Kidney capillary endothelial cell (primary cell): ENCODE measurements around the gene COMTD1.
A peak's percentile ranks its signal among the peaks of the same experiment; 100 is the strongest.
"Not testable (repeated sequence)": the region's sequence is repeated elsewhere in the genome, so short reads cannot be mapped to it uniquely, and the experiment has no call there.

Source experiments
- DNase-seq: peaks from one replicate; pipeline ENCODE4 v3.0.0-alpha.2; 2018; ENCODE audit warnings: low spot score

Gene COMTD1

DNA sequence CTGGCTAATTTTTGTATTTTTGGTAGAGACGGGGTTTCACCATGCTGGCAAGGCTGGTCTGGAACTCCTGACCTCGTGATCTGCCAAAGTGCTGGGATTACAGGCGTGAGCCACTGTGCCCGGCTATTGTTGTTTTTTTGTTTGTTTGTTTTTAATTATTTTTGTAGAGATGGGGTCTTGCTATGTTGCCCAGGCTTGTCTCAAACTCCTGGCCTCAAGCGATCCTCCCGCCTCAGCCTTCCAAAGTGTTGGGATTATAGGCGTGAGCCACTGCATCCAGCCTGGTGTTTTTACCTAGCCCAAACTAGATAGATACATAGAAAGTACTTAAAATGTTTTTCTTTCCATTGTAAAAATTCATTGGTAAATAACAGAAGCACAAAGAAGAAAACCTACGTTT is 14.3 kb downstream of the COMTD1 start:
- not testable (repeated sequence) for DNase-seq

DNA sequence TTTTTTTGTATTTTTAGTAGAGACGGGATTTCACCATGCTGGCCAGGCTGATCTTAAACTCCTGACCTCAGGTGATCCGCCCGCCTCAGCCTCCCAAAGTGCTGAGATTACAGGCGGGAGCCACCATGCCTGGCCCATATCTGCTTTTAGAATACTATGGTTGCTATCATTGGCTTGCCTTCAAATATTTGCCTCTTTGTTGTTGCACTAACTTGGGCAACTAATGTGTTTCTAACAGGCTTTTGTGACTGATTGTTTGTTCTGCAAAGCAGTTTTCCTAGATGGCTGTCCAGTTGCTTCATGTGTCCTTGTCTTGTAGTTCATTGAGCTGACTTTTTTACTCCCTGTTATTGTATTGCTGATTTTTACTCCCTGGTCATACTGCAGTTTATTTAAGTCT is 15.5 kb downstream of the COMTD1 start:
- no peak for DNase-seq

DNA sequence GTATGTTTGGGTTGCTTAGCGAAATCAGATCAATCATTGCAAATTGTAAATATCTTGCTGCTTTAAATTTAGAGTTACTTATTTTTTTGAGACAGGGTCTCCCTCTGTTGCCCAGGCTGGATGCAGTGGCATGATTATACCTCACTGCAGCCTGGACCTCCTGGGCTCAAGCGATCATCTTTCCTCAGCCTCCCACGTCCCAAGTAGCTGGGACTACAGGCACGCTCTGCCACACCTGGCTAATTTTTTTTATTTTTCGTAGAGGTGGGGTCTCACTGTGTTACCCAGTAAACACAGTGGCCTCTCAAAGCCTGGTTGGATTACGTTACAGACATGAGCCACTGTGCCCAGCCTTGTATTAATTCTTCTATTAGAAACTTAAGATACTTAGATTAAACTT is 23.4 kb downstream of the COMTD1 start:
- DNase-seq = no peak

DNA sequence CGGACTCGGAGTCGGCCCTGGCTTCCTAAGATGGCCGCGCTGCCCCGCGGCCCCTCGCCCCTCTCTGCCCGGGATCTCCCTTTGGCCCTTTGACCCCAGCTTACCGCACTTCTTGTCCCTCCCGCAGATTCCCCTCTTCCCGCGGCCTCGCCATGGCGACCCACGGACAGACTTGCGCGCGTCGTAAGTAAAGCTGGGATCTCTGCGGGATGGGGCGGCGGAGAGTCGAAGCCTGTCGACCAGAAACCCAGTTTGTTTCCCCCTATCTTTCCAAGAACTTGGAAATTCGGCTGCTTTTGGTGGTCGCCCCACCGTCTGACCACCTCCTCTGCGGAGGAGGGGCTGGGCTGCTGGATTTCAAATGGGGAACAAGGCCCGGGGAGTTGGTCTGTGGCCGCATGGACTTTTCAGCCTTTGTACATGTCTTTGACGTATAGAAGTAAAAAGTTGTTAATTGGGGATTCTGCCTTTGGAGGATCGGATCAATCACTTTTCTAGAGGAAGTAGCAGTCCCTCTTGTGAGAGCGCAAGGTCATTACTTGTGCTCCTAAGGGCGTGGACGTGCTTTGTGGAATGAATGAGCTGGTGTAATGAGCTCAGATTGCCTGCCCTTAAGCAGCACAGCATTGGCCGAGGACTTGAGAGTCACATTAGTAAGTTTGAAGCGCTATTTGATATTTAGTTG is 24.6 kb downstream of the COMTD1 start:
- peak; percentile 52 for DNase-seq

DNA sequence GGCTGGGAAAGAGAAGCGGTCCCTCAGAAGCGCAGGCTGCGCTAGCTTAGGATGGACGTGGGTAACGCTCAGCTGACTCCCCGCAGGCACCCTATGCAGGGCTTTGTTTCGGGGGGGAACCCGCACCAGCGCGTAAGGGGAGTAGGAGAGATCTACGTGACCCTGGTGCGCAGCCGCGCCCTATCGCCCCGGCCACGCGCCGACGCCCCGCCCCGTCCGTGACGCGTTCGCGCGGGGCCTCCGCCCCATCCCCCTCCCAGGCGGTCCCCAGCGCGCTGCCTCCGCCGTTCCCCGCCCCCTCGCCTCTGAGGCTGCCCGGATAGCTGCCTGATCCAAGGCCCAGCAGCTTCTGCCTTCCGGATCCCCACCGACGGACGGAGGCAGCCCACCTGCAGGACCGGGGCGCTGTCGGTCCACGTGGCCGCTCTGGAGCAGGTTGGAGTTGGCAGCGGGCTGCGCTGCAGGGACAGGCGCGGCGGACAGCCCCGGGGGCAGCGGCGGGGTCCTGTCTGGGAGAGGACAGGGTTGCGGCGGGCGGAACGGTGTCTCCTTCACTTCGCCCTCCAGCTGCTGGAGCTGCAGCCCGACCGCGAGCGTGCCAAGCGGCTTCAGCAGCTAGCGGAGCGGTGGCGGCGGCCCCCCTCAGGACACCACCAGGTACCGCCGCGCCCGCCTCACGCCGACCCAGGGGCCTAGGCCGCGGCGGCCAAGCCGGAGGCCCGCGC is 25.3 kb downstream of the COMTD1 start, which contains the start of gene VDAC2:
Gene VDAC2, plus strand, starts transcription at position 515 of the 725 bp plus-strand sequence. CDS start 363 bp downstream, outside the sequence.
- DNase-seq = peak; percentile 82

DNA sequence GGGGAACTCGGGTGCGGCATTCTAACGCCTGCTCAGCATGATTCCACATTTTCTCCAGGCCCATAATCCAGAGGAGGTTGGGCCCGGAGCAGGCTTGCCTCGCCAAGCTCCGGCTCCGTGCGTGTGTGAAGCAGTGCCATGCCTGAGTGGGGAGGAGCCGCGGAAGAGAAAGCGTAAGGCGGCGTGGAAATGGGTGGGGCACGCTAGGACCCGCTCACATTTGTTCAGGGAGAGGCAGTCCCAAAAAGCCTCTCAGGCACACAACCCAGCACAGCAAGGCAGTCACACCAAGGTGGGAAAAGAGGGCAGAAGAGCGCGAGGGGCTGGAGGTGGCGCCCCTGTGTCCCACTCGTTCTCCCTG is 25.9 kb downstream of the COMTD1 start:
- peak; percentile 59 for DNase-seq

DNA sequence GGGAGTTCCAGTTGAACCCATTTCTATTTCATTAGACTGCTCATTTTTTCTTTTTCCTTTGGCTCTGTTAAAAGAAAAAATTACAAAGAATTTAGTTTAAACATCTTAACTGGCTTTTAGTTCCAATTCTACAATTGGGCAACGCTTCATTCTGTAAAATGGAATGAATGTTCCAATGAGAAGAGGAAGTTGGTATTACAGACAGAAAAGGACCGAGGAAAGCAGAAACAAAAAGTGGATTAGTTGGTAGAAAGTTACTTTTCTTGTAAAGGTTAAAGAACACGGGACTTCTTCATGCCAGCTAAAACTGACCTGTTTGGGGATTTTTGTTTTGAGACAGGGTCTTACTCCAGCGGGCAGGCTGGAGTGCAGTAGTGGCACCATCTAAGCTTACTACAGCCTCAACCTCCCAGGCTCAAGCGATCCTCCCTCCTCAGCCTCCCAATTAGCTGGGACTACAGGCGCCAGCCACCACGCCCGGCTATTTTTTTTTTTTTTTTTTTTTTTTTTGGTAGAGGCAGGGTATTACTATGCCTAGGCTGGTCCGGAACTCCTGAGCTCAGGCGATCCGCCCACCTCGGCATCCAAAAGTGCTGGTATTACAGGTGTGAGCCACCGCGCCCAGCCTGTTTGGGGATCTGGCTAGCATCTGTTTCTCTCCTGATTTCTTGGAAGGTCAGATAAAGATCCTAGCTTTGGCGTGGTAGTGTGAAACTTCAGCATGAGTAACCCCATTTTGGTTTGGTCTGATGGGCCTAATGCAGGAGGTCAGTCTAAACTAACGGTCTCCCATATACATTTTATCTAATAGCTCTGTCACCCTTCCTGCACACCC is 26.5 kb downstream of the COMTD1 start:
- DNase-seq = no peak

DNA sequence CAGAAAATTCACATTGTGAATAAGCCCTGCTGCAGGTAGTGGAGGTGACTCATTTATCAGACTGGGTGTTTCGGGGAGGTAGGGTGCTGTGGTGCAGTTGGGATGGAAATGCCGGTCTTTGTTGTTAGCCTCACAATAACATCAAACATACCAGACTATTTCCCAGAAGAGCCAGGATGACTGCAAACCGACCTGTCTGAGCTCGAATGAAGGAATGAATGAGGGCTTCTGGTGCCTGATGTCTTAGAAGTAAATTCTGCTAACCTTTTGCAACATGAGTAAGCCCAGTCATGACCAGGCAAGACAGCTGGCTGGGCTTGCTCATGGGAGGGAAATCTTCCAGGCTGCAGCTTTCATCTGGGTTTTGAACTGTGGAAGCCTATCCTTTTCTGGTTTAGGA is 27.6 kb downstream of the COMTD1 start:
- no peak for DNase-seq

DNA sequence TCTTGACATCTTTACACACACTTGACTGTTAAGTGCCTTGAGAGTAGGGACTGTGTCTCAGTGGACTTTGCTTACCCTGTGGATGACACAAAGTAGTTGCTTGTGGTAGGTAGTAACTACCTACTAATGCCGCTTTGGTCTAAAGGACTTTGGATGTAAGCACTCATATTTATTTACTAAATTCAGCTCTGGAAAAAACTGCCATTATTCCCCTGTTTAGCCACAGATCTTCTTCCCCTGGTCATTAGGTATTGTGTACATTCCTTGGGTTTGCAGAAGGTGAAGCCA is 28.0 kb downstream of the COMTD1 start:
- DNase-seq = no peak

DNA sequence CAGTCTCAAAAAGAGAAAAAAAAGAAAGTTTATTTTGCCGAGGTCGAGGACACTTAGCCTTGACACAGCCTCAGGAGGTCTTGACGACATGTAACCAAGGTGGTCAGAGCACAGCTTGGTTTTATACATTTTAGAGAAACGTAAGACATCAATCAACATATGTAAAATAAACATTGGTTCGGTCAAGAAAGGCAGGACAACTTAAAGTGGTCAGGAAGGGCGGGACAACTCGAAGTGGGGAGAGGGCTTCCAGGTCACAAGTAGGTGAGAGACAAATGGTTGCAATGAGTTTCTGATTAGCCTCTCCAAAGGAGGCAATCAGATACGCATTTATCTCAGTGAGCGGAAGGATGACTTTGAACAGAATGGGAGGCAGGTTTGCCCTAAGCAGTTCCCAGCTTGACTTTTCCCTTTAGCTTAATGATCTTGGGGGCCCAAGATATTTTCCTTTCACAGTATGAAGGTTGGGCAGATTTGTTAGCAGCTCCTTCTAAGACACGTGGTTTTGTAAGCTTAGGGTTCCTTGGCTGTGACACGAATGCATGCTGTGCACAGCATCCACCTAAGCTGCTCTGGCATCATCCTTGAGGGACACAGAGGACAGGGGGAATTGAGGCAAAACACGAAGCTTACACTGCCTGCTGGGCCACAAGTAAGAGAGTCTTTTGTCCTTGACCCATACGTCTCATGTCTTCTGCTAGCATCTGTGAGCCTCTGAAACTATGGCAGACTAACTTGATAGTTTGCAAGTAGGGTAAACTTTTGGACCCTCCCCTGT is 28.5 kb downstream of the COMTD1 start:
- no peak for DNase-seq

DNA sequence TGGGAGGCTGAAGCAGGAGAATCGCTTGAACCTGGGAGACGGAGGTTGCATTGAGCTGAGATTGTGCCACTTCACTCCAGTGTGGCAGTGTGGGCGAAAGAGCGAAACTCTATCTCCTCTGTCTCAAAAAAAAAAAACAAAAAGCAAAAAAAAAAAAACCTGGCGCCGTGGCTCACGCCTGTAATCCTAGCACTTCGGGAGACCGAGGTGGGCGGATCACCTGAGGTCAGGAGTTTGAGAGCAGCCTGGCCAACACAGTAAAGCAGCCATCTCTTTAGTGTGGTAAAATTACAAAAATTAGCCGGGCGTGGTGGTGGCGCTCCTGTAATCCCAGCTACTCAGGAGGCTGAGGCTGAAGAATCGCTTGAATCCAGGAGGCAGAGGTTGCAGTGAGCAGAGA is 29.1 kb downstream of the COMTD1 start:
- not testable (repeated sequence) for DNase-seq

DNA sequence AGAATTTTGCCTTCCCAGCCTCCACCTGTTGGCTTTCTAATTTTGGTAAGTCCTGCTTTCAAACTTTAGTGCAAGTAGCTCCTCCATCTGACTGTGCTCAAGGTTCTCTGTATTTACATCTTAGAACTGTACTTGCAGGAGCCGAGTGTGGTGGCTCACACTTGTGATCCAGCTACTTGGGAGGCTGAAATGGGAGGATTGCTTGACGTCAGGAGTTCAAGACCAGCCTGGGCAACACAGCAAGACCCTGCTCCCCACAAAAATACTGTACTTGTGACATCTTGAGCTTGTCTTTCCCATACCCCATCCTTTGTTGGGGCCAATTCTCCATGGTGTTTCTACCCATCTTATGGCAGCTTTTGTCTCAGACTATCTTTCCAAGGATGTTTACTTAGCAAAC is 29.8 kb downstream of the COMTD1 start:
- no peak for DNase-seq

DNA sequence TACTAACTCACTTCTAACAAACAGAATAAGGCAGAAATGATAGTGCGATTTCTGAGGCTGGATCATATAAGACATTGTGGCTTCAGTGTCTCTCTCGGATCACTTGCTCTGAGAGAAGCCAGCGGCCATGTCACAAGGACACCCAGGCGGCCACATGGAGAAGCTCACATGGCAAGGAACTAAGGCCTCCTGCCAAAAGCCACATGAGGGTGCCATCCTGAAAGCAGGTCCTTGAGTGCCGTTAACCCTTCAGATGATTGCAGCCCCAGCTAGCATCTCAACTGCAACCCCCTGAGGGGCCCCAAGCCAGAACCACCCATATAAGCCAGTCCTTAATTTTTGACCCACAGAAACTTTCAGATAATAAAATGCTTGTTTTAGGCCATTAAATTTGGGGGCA is 32.0 kb downstream of the COMTD1 start:
- no peak for DNase-seq

DNA sequence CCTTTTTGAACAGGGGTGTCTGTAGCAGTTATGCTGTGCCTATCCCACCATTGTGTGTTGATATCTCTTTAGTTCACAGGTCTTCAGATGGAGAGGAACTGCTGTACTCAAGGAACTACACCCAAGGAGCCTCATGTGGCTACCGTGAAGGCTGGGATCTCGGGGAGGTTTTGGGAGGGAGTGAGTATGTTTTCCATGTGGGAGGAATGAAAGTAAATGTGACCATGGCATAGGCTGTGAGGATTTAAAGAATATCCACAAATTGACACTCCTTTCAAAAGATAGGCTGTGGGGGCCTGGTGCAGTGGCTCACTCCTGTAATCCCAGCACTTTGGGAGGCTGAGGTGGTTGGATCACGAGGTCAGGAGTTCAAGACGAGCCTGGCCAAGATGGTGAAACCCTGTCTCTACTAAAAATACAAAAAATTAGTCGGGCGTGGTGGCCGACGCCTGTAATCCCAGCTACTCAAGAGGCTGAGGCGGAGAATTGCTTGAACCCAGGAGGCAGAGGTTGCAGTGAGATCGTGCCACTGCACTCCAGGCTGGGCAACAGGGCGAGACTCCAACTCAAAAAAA is 32.6 kb downstream of the COMTD1 start:
- not testable (repeated sequence) for DNase-seq

DNA sequence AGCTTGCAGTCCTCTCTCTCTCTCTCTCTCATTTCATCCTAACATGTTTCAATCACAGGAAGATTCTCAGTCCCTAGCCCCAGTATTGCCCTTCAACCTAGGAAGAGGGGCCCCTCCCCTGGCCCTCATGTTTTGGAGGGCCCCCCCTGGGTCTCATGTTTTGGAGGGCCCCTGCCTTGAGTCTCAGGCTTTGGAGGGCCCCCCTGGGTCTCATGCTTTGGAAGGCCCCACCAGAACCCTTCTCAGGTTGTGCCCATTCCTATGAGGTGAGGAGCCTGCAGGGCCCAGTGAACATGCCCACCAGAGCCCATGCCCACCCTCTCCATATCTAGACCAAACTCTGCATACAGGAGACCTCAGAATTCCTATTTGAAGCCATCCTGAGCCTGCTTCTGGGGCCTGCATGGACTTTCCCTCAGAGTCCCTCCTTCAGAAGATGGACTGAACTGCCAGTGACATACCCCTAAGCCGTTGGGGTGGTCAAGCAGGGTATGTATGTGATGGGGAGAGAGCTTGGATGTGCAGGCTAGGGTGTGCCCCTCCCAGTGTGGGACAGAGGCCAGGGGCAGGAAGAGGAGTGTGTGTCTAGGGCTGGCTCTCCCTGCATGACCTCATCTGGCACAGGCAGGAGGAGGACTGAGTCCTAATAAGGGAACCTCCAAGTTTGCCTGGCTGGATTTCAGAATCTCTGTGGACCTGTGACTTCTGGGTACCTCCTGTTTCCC is 33.3 kb downstream of the COMTD1 start:
- DNase-seq = no peak

DNA sequence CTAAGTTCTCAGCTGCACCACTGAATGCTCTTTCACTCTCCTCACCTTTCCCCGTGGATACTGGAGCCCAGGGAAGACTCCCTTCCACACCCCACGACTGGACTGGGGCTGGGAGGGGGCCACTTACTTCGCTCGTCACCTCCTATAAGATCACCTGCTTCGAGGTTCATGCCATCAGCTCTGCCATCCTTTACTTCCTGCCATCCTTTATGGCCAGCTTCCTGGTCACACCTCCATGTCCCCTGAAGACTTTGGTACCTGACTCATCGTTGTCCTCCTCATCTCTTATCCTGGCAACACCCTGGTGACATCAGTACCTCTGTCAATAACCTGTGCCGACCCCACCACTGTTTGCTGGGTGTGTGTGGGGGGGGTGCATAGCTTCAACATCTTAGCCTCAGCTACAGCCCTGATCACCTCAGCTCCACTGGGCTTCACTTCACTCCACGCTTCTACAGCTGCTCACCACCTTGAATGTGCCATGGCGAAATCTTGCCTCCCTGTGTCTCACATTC is 33.9 kb downstream of the COMTD1 start:
- no peak for DNase-seq

DNA sequence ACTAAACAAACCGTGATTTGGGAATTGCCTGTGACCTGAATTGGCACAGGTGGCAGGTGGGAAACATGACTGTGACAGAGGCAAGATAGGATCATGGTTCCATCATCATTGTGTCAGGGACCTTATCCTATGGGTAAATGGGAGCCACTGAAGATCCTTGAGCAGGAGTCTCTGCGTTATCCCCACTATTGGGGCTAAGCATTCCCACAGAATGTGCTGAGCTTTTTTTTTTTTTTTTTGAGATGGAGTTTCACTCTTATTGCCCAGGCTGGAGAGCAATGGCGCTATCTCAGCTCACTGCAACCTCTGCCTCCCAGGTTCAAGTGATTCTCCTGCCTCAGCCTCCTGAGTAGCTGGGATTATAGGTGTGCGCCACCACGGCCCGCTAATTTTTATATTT is 35.8 kb downstream of the COMTD1 start:
- DNase-seq = not testable (repeated sequence)

DNA sequence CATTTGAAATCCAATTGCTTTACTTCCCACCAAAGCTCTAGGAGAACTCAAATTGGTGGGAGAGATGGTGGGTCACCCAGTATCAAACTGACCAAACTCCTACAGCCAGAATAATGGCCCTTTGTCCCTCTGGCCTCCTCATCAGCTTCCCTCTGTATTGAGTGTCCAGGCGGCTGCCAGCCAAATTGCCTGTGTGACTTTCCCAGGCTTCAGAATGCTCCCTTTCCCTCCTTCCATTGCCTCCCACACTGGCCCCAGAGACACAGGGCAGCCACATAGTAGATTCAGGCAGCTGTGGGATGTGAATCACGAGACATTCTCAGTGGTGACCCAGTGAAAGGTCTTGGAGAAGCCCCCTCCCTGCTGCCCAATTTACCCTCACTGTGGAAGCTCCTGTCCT is 37.9 kb downstream of the COMTD1 start:
- no peak for DNase-seq

DNA sequence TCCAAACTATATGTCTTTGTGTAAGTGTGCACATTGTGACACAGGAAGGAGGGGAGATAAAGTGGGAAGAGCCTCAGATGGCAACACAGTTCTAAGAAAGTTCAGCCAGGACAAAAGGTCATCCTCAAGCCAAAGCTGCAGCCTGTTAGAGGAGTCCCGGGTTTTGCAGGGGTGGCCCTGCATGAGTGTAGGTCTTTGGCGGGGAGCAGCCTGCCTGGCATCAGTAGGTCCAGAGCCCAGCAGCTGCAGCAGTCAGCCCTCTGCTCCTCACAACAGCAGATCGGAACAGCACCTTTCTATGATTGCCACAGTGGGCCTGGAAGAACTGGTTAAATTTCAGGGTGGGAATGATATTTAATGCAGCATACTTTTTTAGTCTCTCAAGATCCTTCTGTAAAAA is 38.7 kb downstream of the COMTD1 start:
- no peak for DNase-seq

DNA sequence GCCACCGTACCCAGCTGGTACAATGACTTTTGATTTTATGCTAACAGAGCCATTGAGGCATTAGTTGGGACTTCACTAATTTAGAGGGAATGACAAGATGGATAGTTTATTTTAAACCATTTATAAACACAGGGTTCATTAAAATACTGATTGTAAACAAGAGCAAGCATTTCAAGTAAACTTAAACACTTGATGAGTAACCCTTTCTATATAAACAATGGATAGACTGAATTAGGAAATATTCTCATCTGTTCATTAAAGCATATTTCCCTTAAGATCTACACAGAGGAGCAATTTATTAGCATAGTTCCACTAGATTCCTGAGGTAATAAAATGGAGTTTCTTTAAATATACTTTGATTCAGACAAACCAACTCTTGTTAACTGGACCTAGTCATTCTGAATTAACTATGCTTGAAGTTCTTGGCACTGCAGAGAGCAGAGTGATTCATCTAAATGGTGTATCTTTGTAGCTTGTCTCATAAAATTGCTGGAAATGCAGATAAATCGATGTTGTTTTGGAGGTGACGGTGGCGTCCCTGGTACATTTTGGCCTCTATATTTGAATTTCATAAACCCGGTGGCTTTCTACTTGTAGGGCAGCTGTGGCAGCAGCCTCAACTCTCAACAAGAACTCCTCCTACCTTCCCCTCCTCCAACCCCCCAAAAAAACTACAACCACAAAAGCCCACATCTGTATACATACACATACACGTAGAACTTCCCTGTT is 40.6 kb downstream of the COMTD1 start:
- no peak for DNase-seq
